Measurements from ENCODE around the gene MAST4.

The MAST4 gene

DNA sequence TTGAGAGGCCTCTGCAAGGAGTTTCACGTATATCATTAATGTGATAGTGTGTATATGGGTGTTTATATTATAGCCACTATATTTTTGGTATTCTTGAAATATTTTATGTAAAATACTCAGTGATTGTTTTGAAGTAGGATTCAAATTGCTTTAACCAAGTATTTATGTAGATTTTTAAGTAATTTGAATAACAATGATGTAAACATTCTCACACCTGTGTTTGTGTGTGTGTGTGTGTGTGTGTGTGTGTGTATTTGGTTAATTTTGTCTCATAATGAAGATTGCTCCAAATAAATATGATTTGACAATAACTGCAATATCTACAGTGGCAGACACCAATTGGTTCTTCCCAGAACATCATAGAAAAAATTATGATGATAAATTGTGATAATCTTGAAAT lies 307.0 kb downstream of the MAST4 start:
- no peak for DNase-seq (ENCODE audit: low spot score)
- H3K27ac ChIP-seq: no peak overlapping the region
- ChIA-PET CTCF (interaction anchor here (0.6 kb wide), 1 partner anchor 88 kb away, joined by 3 read pairs; no protein-coding TSS in a partner anchor), POLR2A (ENCODE audit: low non-redundant PET) (no interaction called here)
- TF ChIP-seq, protein P1, sequence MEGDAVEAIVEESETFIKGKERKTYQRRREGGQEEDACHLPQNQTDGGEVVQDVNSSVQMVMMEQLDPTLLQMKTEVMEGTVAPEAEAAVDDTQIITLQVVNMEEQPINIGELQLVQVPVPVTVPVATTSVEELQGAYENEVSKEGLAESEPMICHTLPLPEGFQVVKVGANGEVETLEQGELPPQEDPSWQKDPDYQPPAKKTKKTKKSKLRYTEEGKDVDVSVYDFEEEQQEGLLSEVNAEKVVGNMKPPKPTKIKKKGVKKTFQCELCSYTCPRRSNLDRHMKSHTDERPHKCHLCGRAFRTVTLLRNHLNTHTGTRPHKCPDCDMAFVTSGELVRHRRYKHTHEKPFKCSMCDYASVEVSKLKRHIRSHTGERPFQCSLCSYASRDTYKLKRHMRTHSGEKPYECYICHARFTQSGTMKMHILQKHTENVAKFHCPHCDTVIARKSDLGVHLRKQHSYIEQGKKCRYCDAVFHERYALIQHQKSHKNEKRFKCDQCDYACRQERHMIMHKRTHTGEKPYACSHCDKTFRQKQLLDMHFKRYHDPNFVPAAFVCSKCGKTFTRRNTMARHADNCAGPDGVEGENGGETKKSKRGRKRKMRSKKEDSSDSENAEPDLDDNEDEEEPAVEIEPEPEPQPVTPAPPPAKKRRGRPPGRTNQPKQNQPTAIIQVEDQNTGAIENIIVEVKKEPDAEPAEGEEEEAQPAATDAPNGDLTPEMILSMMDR (conservative IDR thresholded peaks at IDR 0.05; ENCODE audit: low read depth): no peak

- DNase-seq (ENCODE audit: low spot score): no peak
- no peak overlapping the region for H3K27ac ChIP-seq
- CTCF ChIA-PET: no interaction called here
- TF ChIP-seq, protein P1 (conservative IDR thresholded peaks at IDR 0.05; ENCODE audit: low read depth): no peak
- POLR2A ChIA-PET (ENCODE audit: low non-redundant PET): no interaction called here
Measured at GRCh38 chr5:66903709-66904108, 307.5 kb downstream of the MAST4 start.

GRCh38 chr5:66904189-66904588 lies 308.0 kb downstream of the MAST4 start:
- CTCF ChIA-PET: no interaction called here
- POLR2A ChIA-PET (ENCODE audit: low non-redundant PET): no interaction called here

DNA sequence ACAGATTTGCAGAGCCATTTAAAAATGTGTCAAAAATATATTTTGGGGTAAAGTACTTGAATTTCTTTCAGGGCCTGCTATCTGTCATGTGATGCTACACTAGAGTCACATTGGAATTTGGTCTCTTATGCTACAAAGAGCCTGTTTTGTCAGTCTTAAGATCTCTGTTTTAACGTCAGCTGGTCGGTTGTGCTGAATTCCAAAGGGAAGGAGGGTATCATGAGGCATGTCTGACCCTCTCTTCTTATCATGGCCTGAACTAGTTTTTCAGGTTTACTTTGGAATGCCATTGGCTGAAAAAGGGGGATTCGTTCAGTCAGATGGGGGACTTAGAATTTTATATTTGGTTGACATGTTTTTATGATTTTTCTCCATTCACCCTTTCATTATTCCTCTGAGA lies 309.8 kb downstream of the MAST4 start:
- ChIA-PET CTCF (no interaction called here), POLR2A (ENCODE audit: low non-redundant PET) (no interaction called here)
- no peak overlapping the region for H3K27ac ChIP-seq
- no peak for DNase-seq (ENCODE audit: low spot score)
- TF ChIP-seq, protein P1 (conservative IDR thresholded peaks at IDR 0.05; ENCODE audit: low read depth): no peak

More at GRCh38 chr5:66904189-66904588, 308.0 kb downstream of the MAST4 start:
- no peak for DNase-seq (ENCODE audit: low spot score)
- TF ChIP-seq, protein P1 (conservative IDR thresholded peaks at IDR 0.05; ENCODE audit: low read depth): no peak
- no peak overlapping the region for H3K27ac ChIP-seq

DNA sequence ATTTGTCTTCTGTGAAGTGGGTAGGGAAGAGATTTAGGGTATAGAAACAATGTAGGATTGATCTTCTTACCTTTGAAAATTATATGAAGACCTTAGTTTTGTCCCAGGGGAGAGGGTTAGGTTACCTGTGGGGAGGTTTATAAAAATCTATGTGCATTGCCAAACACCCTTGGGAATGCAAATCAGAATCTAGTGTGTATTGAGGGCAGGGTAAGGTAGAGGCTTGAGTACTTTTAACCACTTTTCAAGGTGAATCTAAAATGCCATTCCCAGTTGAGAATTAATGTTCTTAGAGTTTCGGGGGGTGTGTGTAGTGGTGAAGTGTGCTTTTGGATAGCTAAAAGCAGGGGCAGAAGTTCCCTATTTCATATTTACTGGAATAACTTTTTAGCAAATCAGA lies 312.0 kb downstream of the MAST4 start:
- ChIA-PET CTCF (no interaction called here), POLR2A (ENCODE audit: low non-redundant PET) (no interaction called here)
- TF ChIP-seq, protein P1 (conservative IDR thresholded peaks at IDR 0.05; ENCODE audit: low read depth): no peak
- no peak for DNase-seq (ENCODE audit: low spot score)
- no peak overlapping the region for H3K27ac ChIP-seq

GRCh38 chr5:66909364-66909763 lies 313.2 kb downstream of the MAST4 start:
- ChIA-PET CTCF (no interaction called here), POLR2A (ENCODE audit: low non-redundant PET) (no interaction called here)
- no peak for DNase-seq (ENCODE audit: low spot score)
- no peak overlapping the region for H3K27ac ChIP-seq
- TF ChIP-seq, protein P1 (conservative IDR thresholded peaks at IDR 0.05; ENCODE audit: low read depth): no peak

GRCh38 chr5:66912787-66913186 lies 316.6 kb downstream of the MAST4 start:
- TF ChIP-seq, protein P1 (conservative IDR thresholded peaks at IDR 0.05; ENCODE audit: low read depth): no peak

More at GRCh38 chr5:66912787-66913186, 316.6 kb downstream of the MAST4 start:
- H3K27ac ChIP-seq: no peak overlapping the region
- POLR2A ChIA-PET (ENCODE audit: low non-redundant PET): no interaction called here
- CTCF ChIA-PET: no interaction called here
- no peak for DNase-seq (ENCODE audit: low spot score)

Data from RWPE1 (cell line).